AG09309 (cell line): Measurements from ENCODE around the gene FKBP10.

Experiments used
- DNase-seq: peaks from one replicate; pipeline ENCODE4 v3.0.0-alpha.2; 2010; ENCODE audit warnings: low read depth
- H3K4me3 ChIP-seq: 2 replicates; pipeline ENCODE4 v1.5.1; 2011; ENCODE audit warnings: mild to moderate bottlenecking, low read depth, low read length, moderate library complexity; ENCODE audit not compliant: control insufficient read depth
- TF ChIP-seq, protein P1 (sequence below): IDR thresholded peaks from 2 replicates; pipeline ENCODE4 v1.5.1; 2011; ENCODE audit warnings: mild to moderate bottlenecking, low read depth, low read length, inconsistent platforms; ENCODE audit not compliant: insufficient read depth, control insufficient read depth; ENCODE audit errors: missing control alignments

Gene FKBP10

DNA sequence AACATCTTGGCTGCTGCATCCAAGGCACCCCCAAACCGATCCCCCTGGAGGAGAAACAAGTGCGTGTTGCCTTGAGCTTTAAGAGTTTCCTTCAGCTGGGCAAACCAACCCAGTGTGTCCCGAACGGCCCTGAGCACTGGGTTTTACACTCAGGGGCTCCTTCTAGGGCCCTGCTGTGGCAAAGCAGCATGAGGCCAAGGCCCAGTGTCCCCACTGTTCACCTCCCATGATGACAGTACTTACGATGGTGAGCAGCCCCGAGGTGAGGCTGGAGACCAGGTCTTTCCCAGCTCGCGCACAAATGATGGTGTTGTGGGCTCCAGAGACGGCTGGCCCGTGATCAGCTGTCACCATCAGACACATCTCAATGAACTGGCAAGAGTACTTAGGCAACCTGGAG, 59.0 kb downstream of the FKBP10 start:
- TF ChIP-seq, protein P1, sequence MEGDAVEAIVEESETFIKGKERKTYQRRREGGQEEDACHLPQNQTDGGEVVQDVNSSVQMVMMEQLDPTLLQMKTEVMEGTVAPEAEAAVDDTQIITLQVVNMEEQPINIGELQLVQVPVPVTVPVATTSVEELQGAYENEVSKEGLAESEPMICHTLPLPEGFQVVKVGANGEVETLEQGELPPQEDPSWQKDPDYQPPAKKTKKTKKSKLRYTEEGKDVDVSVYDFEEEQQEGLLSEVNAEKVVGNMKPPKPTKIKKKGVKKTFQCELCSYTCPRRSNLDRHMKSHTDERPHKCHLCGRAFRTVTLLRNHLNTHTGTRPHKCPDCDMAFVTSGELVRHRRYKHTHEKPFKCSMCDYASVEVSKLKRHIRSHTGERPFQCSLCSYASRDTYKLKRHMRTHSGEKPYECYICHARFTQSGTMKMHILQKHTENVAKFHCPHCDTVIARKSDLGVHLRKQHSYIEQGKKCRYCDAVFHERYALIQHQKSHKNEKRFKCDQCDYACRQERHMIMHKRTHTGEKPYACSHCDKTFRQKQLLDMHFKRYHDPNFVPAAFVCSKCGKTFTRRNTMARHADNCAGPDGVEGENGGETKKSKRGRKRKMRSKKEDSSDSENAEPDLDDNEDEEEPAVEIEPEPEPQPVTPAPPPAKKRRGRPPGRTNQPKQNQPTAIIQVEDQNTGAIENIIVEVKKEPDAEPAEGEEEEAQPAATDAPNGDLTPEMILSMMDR, result no peak
- H3K4me3 ChIP-seq, result no peak overlapping the region
- DNase-seq, result no peak
